Measurements from ENCODE around the gene DISC1. TPM values are rescaled to one million over a fixed set of nuclear protein-coding genes. Genes with fewer than 3 reads are reported as not detected.

DISC1 gene
- total RNA-seq, 1 donor from 2014 or later, result 3.5 TPM

GRCh38 chr1:231849981-231850380, 223.4 kb downstream of the DISC1 start:
- peak overlapping the region; percentile 75 for H3K27ac ChIP-seq (replicated peaks)
- H3K27me3 ChIP-seq (ENCODE audit: low read depth), result no peaks in the 10 kb centered on the region
- H3K36me3 ChIP-seq, result no peaks in the 10 kb centered on the region
- DNase-seq, result no peak
- no peaks in the 10 kb centered on the region for H3K9me3 ChIP-seq (replicated peaks)
- TF ChIP-seq, protein P1, sequence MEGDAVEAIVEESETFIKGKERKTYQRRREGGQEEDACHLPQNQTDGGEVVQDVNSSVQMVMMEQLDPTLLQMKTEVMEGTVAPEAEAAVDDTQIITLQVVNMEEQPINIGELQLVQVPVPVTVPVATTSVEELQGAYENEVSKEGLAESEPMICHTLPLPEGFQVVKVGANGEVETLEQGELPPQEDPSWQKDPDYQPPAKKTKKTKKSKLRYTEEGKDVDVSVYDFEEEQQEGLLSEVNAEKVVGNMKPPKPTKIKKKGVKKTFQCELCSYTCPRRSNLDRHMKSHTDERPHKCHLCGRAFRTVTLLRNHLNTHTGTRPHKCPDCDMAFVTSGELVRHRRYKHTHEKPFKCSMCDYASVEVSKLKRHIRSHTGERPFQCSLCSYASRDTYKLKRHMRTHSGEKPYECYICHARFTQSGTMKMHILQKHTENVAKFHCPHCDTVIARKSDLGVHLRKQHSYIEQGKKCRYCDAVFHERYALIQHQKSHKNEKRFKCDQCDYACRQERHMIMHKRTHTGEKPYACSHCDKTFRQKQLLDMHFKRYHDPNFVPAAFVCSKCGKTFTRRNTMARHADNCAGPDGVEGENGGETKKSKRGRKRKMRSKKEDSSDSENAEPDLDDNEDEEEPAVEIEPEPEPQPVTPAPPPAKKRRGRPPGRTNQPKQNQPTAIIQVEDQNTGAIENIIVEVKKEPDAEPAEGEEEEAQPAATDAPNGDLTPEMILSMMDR (IDR thresholded peaks at IDR 0.05; ENCODE audit: borderline replicate concordance), result no peak
- peaks cover 61% of the 10 kb centered on the region for H3K4me1 ChIP-seq
- intact Hi-C loops (cut with micrococcal nuclease), result no loop called here
- no peak overlapping the region for H3K4me3 ChIP-seq

DNA sequence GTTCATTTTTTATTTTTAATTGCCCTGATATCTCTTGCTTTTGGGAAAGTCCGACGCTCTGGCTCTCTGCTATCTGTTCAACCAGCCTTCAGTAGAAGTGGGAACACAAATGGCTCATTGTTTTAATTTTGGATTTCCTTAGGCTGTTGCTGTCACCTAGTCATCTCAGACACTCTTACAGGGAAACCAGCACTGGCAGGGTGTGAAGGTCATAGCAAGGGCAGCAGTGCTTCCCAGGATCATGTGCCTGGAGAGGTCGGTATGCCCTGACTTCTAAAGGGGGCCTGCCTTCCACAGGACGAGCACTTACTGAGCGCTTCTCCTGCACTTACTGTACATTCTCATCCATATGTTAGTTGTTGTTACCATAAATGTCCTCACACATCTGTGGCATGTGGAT, 224.2 kb downstream of the DISC1 start:
- H3K4me3 ChIP-seq, result no peak overlapping the region
- H3K27ac ChIP-seq (replicated peaks), result peak overlapping the region; percentile 75
- no peaks in the 10 kb centered on the region for H3K36me3 ChIP-seq
- H3K9me3 ChIP-seq (replicated peaks), result no peaks in the 10 kb centered on the region
- no peaks in the 10 kb centered on the region for H3K27me3 ChIP-seq (ENCODE audit: low read depth)
- peak; percentile 60 for DNase-seq
- peaks cover 52% of the 10 kb centered on the region for H3K4me1 ChIP-seq
- intact Hi-C loops (cut with micrococcal nuclease), result no loop called here
- TF ChIP-seq, protein P1 (IDR thresholded peaks at IDR 0.05; ENCODE audit: borderline replicate concordance), result no peak

- TF ChIP-seq, protein P1 (IDR thresholded peaks at IDR 0.05; ENCODE audit: borderline replicate concordance), result no peak
- peak; percentile 45 for DNase-seq
- Histone ChIP-seq H3K9me3 (replicated peaks) (no peaks in the 10 kb centered on the region), H3K4me1 (peaks cover 39% of the 10 kb centered on the region), H3K4me3 (no peak overlapping the region), H3K27ac (replicated peaks) (peak overlapping the region; percentile 41), H3K27me3 (ENCODE audit: low read depth) (no peaks in the 10 kb centered on the region), H3K36me3 (no peaks in the 10 kb centered on the region)
- intact Hi-C loops (cut with micrococcal nuclease), result no loop called here
Observed at GRCh38 chr1:231853588-231854207, 227.1 kb downstream of the DISC1 start.

- intact Hi-C loops (cut with micrococcal nuclease), result no loop called here
- Histone ChIP-seq H3K4me1 (peaks cover 30% of the 10 kb centered on the region), H3K27ac (replicated peaks) (no peak overlapping the region), H3K27me3 (ENCODE audit: low read depth) (no peaks in the 10 kb centered on the region), H3K4me3 (no peak overlapping the region), H3K9me3 (replicated peaks) (no peaks in the 10 kb centered on the region), H3K36me3 (no peaks in the 10 kb centered on the region)
- TF ChIP-seq, protein P1 (IDR thresholded peaks at IDR 0.05; ENCODE audit: borderline replicate concordance), result no peak
- DNase-seq, result no peak
Observed at GRCh38 chr1:231855361-231855760, 228.8 kb downstream of the DISC1 start.

GRCh38 chr1:231855926-231856325, 229.3 kb downstream of the DISC1 start:
- H3K27me3 ChIP-seq (ENCODE audit: low read depth), result no peaks in the 10 kb centered on the region
- intact Hi-C loops (cut with micrococcal nuclease), result no loop called here
- H3K27ac ChIP-seq (replicated peaks), result no peak overlapping the region
- TF ChIP-seq, protein P1 (IDR thresholded peaks at IDR 0.05; ENCODE audit: borderline replicate concordance), result no peak
- no peaks in the 10 kb centered on the region for H3K36me3 ChIP-seq
- no peak overlapping the region for H3K4me3 ChIP-seq
- no peak for DNase-seq
- no peaks in the 10 kb centered on the region for H3K9me3 ChIP-seq (replicated peaks)
- peaks cover 29% of the 10 kb centered on the region for H3K4me1 ChIP-seq
